ENCODE data around the gene MTPN.

DNA sequence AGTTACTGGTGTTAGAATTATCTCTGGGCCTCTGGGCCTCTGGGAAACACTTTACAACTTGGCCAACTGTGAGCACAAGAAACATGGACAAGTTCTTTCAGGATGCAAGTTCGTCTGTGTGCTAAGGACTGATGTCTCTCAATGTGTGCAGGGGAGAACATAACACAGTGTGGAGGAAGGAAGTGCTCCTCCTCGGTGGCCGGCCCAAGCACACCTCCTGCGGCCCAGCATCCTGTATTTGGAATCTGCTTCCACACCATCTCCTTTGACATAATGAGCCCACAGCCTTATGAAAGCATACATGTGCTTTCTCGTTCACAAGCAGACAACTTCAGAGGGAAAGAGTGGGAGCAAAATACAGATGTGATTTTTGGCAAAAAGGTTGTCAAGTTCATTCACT, 59.0 kb downstream of the MTPN start:
- TF ChIP-seq POLR2A (IDR thresholded peaks at IDR 0.05; ENCODE audit: extremely low read depth, insufficient read length), result no peak
- TF ChIP-seq MYC (IDR thresholded peaks at IDR 0.05; ENCODE audit: low read depth, low read length), result no peak
